Endothelial cell of umbilical vein (primary cell): Measurements from ENCODE around the gene NCK2.

ENCODE experiments used
- JUN ChIP-seq: IDR thresholded peaks from 2 replicates; pipeline ENCODE4 v1.6.1; 2011; ENCODE audit warnings: borderline replicate concordance, low read depth; ENCODE audit not compliant: insufficient read length, insufficient read depth
- MYC ChIP-seq: IDR thresholded peaks from one replicate; pipeline ENCODE4 v1.6.1; 2011; ENCODE audit warnings: mild to moderate bottlenecking, low read depth, low read length
- POLR2A ChIP-seq: IDR thresholded peaks from 2 replicates; pipeline ENCODE4 v1.6.1; 2012; ENCODE audit warnings: low read depth, mild to moderate bottlenecking, control low read depth, low read length
- POLR2AphosphoS5 ChIP-seq: IDR thresholded peaks from 2 replicates; pipeline ENCODE4 v1.6.1; 2012; ENCODE audit warnings: low read depth, mild to moderate bottlenecking, control low read depth, low read length, moderate library complexity; ENCODE audit not compliant: insufficient read depth
- TF ChIP-seq, protein P1 (sequence below), 2 donors: IDR thresholded peaks; 1 replicate in 1 of 2; 2 replicates in 1 of 2; pipeline ENCODE4 v1.5.1; 2011; ENCODE audit warnings: low read length in 2 of 2, mild to moderate bottlenecking in 2 of 2, moderate library complexity in 2 of 2, control low read depth in 1 of 2, inconsistent platforms in 1 of 2, low read depth in 1 of 2; ENCODE audit not compliant: insufficient read depth in 1 of 2; ENCODE audit errors: extremely low read depth in 1 of 2
- TF ChIP-seq, protein P2 (sequence below): IDR thresholded peaks from 2 replicates; pipeline ENCODE4 v1.6.1; 2011; ENCODE audit not compliant: insufficient read depth, insufficient read length

DNA sequence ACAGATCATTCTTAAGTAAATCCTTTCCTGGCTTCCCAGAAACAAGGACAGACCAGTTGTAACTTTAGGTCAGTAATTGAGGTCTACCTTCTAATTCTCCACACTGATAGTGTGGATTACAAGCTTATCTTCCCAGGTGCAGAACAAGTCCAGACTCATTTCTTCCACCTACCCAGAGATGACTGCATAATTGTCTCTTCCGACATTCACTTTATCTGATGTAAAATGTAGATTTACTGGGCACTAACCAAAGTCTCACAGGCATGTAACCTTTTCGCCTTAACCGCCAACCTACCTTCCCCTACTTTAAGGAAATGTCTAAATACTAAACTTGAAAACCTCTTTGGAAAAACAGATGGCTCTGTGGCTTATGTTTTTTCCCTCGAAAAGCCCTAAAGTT is 96.2 kb downstream of the NCK2 start:
- TF ChIP-seq, protein P1, sequence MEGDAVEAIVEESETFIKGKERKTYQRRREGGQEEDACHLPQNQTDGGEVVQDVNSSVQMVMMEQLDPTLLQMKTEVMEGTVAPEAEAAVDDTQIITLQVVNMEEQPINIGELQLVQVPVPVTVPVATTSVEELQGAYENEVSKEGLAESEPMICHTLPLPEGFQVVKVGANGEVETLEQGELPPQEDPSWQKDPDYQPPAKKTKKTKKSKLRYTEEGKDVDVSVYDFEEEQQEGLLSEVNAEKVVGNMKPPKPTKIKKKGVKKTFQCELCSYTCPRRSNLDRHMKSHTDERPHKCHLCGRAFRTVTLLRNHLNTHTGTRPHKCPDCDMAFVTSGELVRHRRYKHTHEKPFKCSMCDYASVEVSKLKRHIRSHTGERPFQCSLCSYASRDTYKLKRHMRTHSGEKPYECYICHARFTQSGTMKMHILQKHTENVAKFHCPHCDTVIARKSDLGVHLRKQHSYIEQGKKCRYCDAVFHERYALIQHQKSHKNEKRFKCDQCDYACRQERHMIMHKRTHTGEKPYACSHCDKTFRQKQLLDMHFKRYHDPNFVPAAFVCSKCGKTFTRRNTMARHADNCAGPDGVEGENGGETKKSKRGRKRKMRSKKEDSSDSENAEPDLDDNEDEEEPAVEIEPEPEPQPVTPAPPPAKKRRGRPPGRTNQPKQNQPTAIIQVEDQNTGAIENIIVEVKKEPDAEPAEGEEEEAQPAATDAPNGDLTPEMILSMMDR (IDR thresholded peaks at IDR 0.05; ENCODE audit: extremely low read depth in 1 of 2, insufficient read depth in 1 of 2, low read depth in 1 of 2, low read length in 2 of 2) = no peak
- TF ChIP-seq POLR2A (no peak), POLR2AphosphoS5 (no peak), MYC (no peak), JUN (no peak)
- TF ChIP-seq, protein P2, sequence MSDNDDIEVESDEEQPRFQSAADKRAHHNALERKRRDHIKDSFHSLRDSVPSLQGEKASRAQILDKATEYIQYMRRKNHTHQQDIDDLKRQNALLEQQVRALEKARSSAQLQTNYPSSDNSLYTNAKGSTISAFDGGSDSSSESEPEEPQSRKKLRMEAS = no peak
